GM18873 (cell line): ENCODE data around the gene ART4.

Source experiments
- ATAC-seq: cut with Tn5 transposase; IDR thresholded peaks from one replicate; pipeline ENCODE4 v1.9.1; 2021; ENCODE audit warnings: mild to moderate bottlenecking, moderate library complexity, moderate number of reproducible peaks; ENCODE audit not compliant: unreplicated experiment, low FRiP score

ART4 gene

DNA sequence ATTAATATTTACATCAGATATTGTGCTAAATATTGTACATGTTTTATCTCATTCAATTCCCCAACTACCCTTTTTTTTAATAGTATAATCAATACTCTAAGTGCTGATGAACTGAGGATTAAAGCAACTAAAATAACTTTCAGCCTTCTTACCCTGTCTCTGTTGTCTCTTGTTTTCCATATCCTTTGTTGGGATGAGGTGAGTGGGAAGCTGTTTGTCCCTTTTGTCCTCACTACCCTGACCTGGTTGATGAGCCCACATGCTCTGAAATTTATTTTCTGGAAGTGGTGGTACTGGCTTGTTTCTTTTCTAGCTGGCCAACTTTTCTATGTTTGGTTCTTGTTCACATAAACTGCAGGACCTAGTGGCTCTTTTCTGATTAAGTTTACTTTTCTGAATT, 9.6 kb upstream of the ART4 start:
- no peak for ATAC-seq

DNA sequence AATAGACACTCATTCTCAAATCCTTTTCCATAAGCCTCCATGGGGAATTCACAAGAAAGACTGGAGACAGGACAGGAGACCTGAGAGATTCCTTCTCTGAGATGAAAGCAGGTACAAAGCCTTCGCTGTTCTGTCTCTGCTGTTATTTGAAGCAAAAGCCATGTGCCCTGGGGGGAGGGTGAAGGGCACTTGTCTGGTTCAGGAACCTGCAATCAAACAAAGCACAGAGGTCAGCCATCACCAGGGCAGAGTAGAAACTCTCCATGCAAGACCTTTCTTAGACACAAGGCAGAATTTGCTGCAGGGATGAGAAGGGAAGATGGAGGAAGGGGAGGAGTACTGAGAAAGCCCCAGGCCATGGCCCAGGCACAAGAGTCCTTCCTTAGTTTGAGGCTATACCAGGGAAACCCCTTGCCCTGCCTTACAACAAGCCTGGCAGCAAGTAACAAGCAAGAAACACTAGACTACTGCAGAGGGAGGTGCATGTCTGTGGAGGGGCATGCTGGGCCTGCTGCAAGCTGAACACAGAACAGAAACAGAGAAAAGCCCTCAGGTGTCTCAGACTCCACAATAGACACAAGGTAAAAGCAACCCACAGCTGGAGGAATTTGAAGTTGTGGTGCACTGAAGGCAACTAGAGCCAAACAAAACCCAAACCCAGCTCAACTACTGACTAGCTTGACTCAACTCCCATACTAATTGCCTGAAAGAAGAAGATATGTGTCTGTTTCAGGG, 7.8 kb upstream of the ART4 start:
- ATAC-seq: peak; percentile 55

DNA sequence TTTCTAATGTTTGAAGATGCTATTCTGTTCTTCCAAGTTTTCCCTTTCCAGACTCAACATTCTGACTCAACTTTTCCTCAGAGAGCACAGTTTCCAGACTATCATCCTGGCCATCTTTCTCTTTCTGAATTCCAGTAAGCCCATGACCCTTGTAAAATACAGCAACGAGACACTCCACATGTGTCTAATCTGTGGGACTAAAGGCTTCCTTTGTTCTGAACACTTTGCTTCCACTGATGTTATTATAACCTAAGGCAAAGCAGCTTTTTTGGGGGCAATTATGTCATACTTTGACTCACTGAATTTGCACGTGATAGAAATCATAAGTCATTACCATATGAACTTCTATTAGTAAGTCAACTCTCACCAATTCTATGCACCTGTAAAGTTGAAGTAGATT, 6.3 kb upstream of the ART4 start:
- no peak for ATAC-seq

DNA sequence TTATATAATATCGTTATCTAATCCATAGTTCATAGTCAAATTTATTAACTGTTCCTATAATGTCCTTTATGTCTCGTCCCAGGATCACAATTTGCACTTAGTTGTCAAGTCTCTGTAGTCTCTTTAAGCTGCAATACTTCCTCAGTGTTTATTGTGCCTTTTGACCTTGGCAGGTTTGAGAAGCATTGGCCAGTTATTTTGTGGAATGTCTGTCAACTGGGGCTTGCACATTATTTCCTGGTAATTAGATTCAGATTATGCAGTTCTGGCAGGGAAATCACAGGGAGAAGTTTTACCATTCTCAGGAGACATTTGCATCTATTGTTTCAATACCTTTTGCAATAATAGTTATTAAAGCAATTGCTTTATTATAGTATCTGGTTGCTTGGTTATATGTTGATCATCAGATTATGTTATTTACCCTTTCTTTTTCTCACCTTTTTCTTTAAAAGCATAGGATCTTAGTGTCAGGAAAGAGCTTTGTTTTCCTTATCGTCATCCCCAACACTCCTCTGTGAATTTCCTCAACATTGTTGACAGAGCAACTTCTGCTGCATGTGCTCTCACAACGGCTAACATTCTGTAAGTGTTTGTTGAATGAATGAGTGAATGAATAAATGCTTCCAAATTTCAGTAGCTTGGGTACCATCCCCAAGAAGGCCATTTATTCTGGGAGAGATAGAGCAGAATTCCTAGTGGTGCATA, 3.7 kb upstream of the ART4 start:
- ATAC-seq: no peak

DNA sequence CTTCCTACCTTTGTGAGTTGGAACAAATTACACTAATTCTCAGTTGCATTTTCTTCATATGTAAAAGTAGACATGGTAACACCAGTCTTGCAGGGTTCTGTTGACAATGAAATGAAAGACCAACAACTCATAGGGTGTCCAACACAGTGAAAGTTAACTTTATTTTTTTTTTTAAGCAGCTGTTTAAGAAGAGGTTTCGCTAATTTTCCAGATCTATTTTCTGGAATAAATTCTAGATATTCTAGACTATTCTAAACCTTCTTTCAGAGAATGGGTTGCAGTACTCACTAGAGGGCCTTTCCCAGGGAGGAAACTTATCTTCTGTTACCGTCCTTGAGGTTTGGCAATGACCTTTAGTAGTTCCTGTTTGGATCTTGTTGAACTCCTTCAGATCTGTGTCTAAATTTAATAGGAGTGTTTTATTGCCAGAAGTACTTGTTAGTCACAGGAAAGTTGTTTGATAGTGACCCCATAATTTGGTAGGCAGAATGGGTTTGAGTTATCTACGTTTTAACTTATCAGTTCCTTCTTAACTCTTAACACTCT, 2.8 kb upstream of the ART4 start:
- no peak for ATAC-seq

DNA sequence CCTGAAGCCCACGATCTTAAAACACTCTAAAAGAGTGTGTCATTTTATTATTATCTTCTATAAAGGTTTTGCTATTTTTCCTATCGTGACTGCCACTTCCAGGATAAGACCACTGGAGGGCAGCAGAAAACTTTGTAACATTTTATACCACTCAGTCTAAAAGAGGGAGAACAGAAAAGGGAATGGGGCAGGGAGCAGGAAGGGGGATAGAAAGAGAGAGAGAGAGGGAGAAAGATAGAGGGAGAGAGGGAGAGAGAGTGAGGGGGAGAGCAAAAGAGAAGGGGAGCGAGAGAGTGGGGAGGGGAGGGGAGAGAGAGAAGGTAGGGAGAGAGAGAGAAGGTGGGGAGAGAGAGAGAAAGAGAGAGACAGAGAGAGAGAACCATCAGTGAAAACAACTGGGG, 2.0 kb upstream of the ART4 start:
- no peak for ATAC-seq

DNA sequence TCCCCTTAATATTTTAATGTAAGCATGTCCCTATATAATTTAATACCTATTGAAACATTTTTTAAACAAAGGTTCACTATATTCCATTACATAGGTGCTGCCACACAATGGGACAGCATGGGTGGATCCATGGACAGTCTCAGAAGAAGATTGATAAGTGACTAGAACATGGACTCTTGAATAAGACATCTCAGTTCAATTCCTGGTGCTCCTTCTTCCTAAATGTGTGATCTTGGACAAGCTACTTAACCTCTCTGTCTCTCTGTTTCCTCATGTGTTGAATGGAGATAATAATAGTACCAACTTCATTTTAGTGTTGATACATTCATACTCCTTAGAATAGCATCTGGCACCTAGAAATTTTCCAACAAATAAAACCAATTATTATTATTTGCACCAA, 1.1 kb upstream of the ART4 start:
- ATAC-seq: no peak

DNA sequence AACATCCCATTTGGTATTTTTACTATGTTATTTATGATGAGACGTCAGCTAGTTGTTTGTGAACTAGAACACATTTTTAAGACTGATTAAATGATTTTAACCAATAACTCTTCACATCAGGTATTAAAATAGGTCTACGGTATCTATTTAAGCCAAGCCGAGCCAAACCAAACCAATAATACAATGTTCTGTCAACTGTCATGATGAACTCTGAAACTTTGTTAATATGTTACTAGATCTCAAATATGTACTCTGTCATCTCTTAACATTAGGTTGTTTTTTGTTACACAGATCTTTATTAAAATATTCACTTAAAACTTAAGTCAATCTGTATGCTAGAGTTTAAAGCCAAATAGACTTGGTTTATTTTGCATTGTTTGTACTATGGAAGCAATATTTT, 1.0 kb downstream of the ART4 start:
- ATAC-seq: no peak

DNA sequence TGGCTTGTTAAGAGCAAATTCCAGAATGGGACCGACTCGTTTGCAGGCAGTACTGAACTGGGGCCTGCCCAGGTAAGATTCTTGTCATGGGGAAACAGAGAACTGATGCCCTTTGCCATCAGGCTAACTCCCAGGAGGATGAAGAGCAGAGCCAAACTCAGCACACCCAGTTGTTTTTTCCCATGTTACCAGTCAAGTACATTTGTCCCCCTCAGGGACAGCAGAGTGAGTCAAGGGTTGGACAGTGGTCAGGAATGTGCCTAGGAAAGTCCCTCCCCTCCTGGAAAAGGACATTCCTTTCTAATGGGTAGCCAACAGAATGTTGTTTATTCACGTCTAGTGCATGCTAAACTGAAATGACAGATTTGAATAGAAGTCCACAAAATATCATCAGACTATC, 1.6 kb downstream of the ART4 start:
- no peak for ATAC-seq

DNA sequence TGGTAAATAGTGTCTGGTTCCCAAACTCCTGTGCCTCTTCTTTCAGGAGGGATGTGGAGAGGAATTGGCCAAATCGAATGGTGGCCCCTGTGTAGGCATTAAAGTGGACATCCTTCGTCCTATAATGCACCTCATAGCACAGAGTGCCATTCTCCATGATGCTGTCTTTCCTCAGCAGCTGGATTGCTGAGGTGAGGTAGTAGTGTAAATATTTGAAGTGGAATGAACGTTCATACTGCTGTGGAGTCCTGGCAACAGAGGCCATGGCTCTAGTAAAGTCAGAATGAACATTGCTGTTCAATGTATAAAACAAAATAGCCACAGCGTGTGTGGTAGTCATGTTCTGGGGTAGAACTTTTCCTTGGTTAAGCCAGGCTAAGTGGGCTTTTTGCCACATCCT, 2.7 kb downstream of the ART4 start:
- no peak for ATAC-seq

DNA sequence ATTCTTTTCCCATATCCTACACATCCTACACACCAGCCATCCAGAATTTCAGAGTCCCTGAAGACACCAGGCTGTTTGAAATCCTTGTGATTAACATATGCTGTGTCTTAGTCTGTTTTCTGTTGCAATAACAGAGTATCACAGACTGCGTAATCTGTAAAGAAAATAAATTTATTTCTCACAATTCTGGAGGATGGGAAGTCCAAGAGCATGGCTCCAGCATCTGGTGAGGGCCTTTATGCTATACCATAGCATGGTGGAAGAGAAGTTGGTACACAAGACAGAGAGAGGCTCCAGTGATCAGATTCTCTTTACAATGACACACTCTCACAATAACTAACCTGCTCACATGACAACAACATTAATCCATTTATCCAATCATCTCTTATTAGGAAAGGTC, 4.1 kb downstream of the ART4 start:
- no peak for ATAC-seq

DNA sequence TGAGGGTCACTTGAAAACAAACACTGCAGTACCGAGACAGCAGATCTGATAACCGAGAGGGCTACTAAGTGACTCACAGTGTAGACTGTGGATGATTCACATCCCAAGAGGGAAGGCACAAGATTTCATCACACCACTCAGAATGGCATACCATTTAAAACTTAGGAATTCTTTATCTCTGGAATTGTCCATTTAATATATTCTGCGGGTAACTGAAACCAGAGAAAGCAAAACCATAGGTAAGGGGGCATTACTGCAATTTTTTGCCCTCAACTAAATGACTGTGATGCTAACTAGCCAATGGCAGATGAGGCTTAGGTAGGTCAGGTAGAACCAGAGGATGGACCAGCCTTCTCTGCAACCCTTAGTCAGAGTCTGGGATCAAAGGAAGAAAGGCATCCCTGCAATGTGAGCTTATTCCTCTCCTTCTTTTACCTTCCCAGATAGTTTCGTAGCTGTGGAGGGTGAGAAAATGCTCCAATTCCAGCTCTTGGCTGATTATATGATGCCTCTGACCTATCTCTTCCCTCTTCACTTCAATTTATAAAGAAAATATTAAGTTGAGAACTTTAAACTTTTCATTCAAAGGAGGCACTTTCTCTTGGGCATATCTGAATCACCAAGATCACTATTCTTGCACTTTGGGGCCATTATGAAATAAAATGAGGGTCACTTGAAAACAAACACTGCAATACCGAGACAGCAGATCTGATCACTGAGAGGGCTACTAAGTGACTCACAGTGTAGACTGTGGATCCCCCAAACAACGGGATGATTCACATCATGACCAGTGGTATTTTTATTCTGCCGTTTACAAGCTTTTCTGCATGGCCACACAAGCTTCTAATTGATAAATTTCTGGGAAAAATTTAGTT, 6.8 kb downstream of the ART4 start:
- ATAC-seq: no peak

DNA sequence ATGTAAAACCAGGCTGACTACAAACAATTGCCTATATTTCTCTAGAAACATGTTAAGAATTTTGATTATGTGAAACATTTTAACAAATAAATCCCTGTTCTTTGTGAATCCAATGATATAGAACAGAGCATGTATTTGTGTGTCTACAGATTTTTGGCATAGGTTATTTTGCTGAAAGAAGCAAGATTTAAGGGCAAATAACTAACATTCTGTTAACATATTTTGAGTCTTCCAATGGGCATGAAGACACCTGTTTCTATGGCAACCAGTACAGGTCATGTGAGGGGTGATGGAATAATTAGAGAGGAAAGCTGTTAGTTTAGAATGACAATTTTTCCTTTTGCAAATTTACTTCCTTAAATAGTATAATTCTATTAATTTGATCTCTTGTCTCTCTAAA, 8.8 kb downstream of the ART4 start:
- ATAC-seq: no peak

DNA sequence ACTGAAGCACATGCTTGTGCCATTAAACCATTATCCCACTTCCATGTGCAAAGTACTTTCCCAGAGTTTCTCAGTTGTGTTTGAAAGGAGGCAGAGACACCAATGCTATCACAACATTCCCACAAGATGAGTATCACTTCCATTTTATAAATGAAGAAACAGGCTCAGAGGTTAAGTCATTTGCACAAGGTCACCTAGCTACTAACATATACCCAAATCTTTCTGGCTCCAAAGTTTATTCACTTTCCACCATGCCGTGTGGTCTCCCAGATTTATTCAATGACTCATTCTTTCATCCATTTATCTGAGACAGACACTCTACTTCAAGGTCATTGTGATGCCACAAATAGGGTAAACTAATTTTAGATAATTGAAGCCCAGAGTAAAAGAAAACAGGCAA, 9.4 kb downstream of the ART4 start:
- no peak for ATAC-seq

DNA sequence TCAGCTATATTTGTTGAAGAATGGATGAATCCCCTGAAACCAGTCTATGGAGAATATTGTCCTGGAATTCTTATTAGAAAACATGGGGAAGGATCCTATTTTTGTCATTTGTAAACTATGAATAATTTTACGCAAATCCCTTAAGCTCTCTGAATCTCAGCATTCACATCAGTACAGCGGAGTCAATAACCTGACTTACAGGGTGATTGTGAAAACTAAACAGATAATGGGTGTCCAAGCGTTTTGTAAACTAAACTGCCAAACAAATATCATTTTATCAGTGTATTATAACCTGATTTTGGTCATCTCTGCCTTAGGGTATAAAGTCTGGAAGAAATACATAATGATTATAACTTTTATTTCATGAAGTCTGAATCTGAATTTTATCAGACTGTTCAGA, 10.0 kb downstream of the ART4 start:
- no peak for ATAC-seq

DNA sequence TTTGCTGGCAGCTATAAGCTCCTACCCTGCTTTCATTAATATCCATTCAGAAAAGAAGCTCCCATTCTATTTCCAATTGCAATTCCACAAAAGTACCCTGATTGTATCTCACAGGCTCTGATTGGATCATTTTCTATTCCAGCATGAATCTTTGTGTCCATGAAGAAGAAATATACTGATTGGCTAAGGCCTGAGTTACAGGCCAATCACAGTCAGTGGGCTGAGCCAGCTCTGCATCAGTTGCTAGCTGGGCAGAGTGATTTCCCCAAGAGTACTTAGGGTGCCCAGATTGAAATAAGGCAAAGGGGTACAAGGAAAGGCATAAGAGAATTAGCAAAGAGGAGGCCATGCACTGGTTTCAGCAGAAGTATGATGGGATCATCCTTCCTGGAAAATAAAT, 14.4 kb downstream of the ART4 start:
- no peak for ATAC-seq

DNA sequence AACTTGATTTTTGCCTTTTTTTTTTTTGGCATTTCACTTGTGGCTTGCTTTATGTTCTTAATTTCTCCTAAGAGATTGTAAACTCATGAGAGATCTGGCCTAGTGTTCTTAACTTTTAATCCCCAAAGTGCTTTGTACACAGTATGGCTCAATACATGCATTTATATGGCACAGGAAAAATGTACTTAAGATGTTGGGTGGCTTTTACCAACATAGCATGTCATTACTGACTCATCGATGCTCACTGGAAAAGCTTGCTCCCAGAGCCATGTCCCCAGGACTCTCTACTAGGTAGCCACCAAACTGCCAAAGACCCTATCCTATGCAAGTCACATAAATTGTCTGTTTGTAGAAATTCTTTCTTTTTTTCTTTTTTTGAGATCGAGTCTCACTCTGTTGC, 16.3 kb downstream of the ART4 start:
- ATAC-seq: no peak

DNA sequence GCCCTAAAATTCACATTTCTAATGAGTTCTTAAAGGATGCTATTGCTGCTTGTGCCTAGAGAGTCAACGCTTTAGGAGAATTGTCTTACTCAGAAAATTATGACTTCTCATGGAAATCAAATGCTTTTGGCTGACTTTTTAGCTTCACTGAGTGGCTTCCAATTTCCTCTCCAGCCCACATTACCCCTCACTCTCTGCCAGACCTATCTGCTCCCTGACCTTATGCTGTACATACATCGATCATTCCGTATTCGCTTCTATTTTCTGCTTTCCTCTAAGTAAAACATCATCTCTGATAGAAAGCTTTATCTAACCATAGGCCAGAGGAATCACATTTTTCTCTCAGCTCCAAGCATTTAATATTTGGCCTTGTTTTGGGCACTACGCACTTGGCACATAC, 16.8 kb downstream of the ART4 start:
- no peak for ATAC-seq

DNA sequence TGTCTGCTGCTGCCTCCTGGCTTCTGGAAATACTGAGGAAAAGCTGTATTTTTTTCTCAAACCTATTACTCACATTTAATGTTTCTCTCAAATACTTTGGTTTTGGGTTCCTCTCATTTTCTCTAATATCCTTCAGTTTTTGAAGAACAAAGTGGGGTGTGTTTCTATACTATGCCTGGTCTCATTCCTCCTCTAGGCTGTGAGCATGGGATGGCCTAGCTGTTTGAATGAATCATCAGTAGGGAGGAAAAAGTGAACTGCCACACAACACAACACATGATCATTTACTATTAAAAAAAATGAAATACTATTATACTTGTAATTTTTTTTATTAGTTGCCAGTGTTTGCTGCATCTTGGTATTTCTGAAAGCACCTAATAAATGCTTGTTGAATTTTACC, 18.1 kb downstream of the ART4 start:
- ATAC-seq: no peak

DNA sequence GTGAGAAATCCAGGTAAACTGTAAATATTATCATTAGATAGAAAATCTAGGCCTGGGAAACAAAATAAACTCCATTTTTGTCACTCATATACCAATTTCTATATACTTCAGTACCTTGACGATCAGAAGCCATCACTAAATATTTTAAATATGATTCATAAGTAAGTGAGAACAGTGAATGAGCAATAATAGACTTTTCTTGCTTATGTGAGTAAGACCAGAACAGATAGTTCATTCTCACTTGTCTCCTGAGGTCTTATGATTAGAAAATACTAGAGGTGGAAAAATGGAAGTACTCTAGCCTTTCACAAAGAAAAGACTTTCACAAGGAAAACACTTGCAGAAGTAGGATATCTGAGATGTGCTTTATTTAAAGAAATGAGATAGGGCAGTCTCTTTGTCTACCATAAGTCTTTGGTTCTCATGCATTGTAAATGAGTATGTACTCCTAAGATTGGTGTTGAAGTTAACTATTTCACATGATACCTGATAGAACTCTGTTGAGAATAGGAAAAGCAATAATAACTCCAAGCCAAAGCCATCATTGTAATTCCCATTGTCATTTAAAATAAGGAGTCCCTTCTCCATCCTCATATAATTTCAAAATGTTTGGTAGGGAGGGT, 19.2 kb downstream of the ART4 start:
- no peak for ATAC-seq

DNA sequence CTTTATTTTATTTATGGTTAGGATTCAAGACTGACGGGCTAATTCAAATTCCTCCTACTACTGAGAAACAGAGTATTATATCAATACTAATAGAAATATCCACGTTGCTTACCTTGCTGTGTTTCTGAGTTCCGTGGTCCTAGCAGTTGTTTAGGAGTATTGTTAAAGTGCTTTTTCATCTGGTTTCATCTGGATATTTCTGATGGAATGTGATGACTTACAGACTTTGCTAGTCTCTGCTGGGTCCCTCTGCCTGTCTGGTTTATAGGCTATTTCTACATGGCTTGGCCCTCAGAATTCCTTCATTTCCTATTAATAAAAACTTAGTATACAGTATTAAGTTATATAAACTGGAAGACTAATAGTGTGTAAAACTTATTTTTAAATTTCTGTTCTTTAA, 29.3 kb downstream of the ART4 start, which contains the start of gene SMCO3:
Gene SMCO3, minus strand, starts transcription at position 169 of the 400 bp plus-strand sequence. CDS start 7,502 bp downstream, outside the sequence.
- ATAC-seq: no peak
